H1 (cell line): ENCODE measurements around the gene P2RX2. TPM values are rescaled to one million over a fixed set of nuclear protein-coding genes. Genes with fewer than 3 reads are reported as not detected.

Experiments
- CTCF ChIA-PET: fragments of 300-600 bp; sonication (Branson Sonifier 250); formaldehyde crosslinking; loops from one replicate; lab custom pipeline; 2021; ENCODE audit not compliant: partially characterized antibody; lab: Charles Lee
- POLR2A ChIA-PET: fragments of 300-600 bp; sonication (Branson Sonifier 250); formaldehyde crosslinking; loops from one replicate; lab custom pipeline; 2021; ENCODE audit warnings: inconsistent platforms; ENCODE audit not compliant: partially characterized antibody; lab: Charles Lee
- DNase-seq, 2 experiments: peaks; one replicate each; pipeline versions ENCODE4 v3.0.0 to v3.0.0-alpha.2; 2010 to 2022; ENCODE audit warnings: low spot score in 2 of 2, low read depth in 1 of 2, mixed read lengths in 1 of 2
- FAIRE-seq: peaks from 2 replicates; lab custom pipeline; 2011; peaks lifted over from hg19 to GRCh38; lab: Jason Lieb, UNC
- H2AFZ ChIP-seq: 2 replicates; pipeline ENCODE4 v1.8.1; 2012; ENCODE audit warnings: low read length, inconsistent platforms
- H2AK5ac ChIP-seq: 2 replicates; pipeline ENCODE4 v1.6.1; 2013; ENCODE audit warnings: low read depth, low read length
- H2BK120ac ChIP-seq: replicated peaks from 2 replicates; pipeline ENCODE3; 2013; ENCODE audit warnings: low read depth, low read length, inconsistent platforms
- H2BK12ac ChIP-seq: 2 replicates; pipeline ENCODE4 v1.6.1; 2013; ENCODE audit warnings: low read depth, low read length
- H2BK15ac ChIP-seq: 2 replicates; pipeline ENCODE4 v1.6.1; 2013; ENCODE audit warnings: low read length
- H2BK20ac ChIP-seq: 2 replicates; pipeline ENCODE4 v1.6.1; 2013; ENCODE audit warnings: low read length
- H2BK5ac ChIP-seq: 2 replicates; pipeline ENCODE4 v1.6.1; 2013; ENCODE audit warnings: low read depth, low read length
- H3K14ac ChIP-seq: 2 replicates; pipeline ENCODE4 v1.6.1; 2013; ENCODE audit warnings: inconsistent platforms; ENCODE audit not compliant: insufficient read length
- H3K18ac ChIP-seq: 2 replicates; pipeline ENCODE4 v1.6.1; 2013; ENCODE audit warnings: low read length; ENCODE audit errors: extremely low read depth
- H3K23ac ChIP-seq: 2 replicates; pipeline ENCODE4 v1.6.1; 2013; ENCODE audit warnings: inconsistent platforms; ENCODE audit not compliant: insufficient read length
- H3K23me2 ChIP-seq: 2 replicates; pipeline ENCODE4 v1.6.1; 2013; ENCODE audit warnings: low read depth, low read length
- H3K27ac ChIP-seq: 2 replicates; pipeline ENCODE4 v1.6.1; 2011; ENCODE audit warnings: low read depth, low read length, inconsistent platforms
- H3K27me3 ChIP-seq, 4 experiments: replicated peaks in 1 of 4; 1 replicate in 1 of 4; 2 replicates in 3 of 4; pipeline versions ENCODE4 v1.6.1 to v1.8.1; 2011 to 2013; ENCODE audit warnings: low read length in 3 of 4, mild to moderate bottlenecking in 3 of 4, inconsistent platforms in 2 of 4, mixed read lengths in 2 of 4, moderate library complexity in 1 of 4; ENCODE audit not compliant: control insufficient read depth in 3 of 4, insufficient read depth in 3 of 4; ENCODE audit errors: extremely low read depth in 1 of 4
- H3K36me3 ChIP-seq, 4 experiments: 2 replicates each; pipeline versions ENCODE4 v1.6.1 to v1.8.1; 2011 to 2013; ENCODE audit warnings: mild to moderate bottlenecking in 4 of 4, low read length in 3 of 4, moderate library complexity in 2 of 4, control low read depth in 1 of 4, inconsistent platforms in 1 of 4; ENCODE audit not compliant: insufficient read depth in 4 of 4, control insufficient read depth in 2 of 4
- H3K4ac ChIP-seq: replicated peaks from 2 replicates; pipeline ENCODE3; 2013; ENCODE audit warnings: low read length, low read depth, mixed read lengths, inconsistent platforms; ENCODE audit not compliant: insufficient read length
- H3K4me1 ChIP-seq, 4 experiments: replicated peaks in 1 of 4; 1 replicate in 1 of 4; 2 replicates in 3 of 4; pipeline versions ENCODE4 v1.6.1 to v1.8.1; 2011 to 2013; ENCODE audit warnings: low read length in 3 of 4, inconsistent platforms in 2 of 4, mixed read lengths in 1 of 4; ENCODE audit not compliant: insufficient read depth in 4 of 4, control insufficient read depth in 3 of 4
- H3K4me2 ChIP-seq, 2 experiments: 2 replicates each; pipeline versions ENCODE4 v1.6.1 to v1.8.1; 2011 to 2013; ENCODE audit warnings: low read depth in 2 of 2, low read length in 2 of 2, control low read depth in 1 of 2, inconsistent platforms in 1 of 2, mild to moderate bottlenecking in 1 of 2; ENCODE audit not compliant: insufficient read depth in 1 of 2
- H3K4me3 ChIP-seq, 4 experiments: fragments of 200-600, 300-600 bp in 1 of 4; sonication (generic), shearing (Covaris generic), sonication (Bioruptor Twin) in 1 of 4; 2 replicates each; pipeline versions ENCODE4 v1.5.1 to v1.8.1; 2011 to 2016; ENCODE audit warnings: low read length in 4 of 4, low read depth in 3 of 4, control low read depth in 2 of 4, inconsistent platforms in 2 of 4, mild to moderate bottlenecking in 2 of 4, mixed read lengths in 1 of 4, moderate library complexity in 1 of 4; ENCODE audit not compliant: insufficient read depth in 2 of 4; ENCODE audit errors: extremely low read depth in 1 of 4
- H3K56ac ChIP-seq: replicated peaks from 2 replicates; pipeline ENCODE3; 2013; ENCODE audit warnings: low read depth, mild to moderate bottlenecking, mixed read lengths, low read length, inconsistent platforms; ENCODE audit not compliant: insufficient read length
- H3K79me1 ChIP-seq: 2 replicates; pipeline ENCODE4 v1.6.1; 2013; ENCODE audit warnings: low read depth, low read length, control low read depth
- H3K79me2 ChIP-seq, 2 experiments: 2 replicates each; pipeline versions ENCODE4 v1.6.1 to v1.8.1; 2012 to 2013; ENCODE audit warnings: low read length in 2 of 2, mild to moderate bottlenecking in 2 of 2, inconsistent platforms in 1 of 2; ENCODE audit not compliant: insufficient read depth in 2 of 2, control insufficient read depth in 1 of 2
- H3K9ac ChIP-seq, 4 experiments: replicated peaks in 1 of 4; 1 replicate in 1 of 4; 2 replicates in 3 of 4; pipeline versions ENCODE4 v1.6.1 to v1.8.1; 2011 to 2013; ENCODE audit warnings: low read depth in 3 of 4, low read length in 3 of 4, control low read depth in 2 of 4, mild to moderate bottlenecking in 2 of 4, moderate library complexity in 2 of 4, inconsistent platforms in 1 of 4; ENCODE audit errors: extremely low read depth in 1 of 4
- H3K9me3 ChIP-seq, 2 experiments: 2 replicates each; pipeline versions ENCODE4 v1.6.1 to v1.8.1; 2012 to 2013; ENCODE audit warnings: mild to moderate bottlenecking in 2 of 2, moderate library complexity in 2 of 2, control low read depth in 1 of 2, inconsistent platforms in 1 of 2, low read depth in 1 of 2, low read length in 1 of 2, mixed read lengths in 1 of 2; ENCODE audit not compliant: insufficient read depth in 2 of 2
- H4K20me1 ChIP-seq, 2 experiments: replicated peaks in 1 of 2; 2 replicates each; pipeline versions ENCODE3 to v1.8.1; 2011 to 2013; ENCODE audit warnings: inconsistent platforms in 2 of 2, low read length in 2 of 2, mild to moderate bottlenecking in 1 of 2; ENCODE audit not compliant: insufficient read depth in 2 of 2, control insufficient read depth in 1 of 2
- H4K5ac ChIP-seq: 2 replicates; pipeline ENCODE4 v1.6.1; 2013; ENCODE audit warnings: low read length, low read depth, mixed read lengths, inconsistent platforms; ENCODE audit not compliant: insufficient read length
- H4K8ac ChIP-seq: 2 replicates; pipeline ENCODE4 v1.8.0; 2013; ENCODE audit warnings: mild to moderate bottlenecking, moderate library complexity, low read length, inconsistent platforms; ENCODE audit not compliant: insufficient read depth; ENCODE audit errors: extremely low read depth
- H4K91ac ChIP-seq: replicated peaks from 2 replicates; pipeline ENCODE3; 2013; ENCODE audit warnings: low read length, mixed read lengths, inconsistent platforms; ENCODE audit not compliant: insufficient read length
- ASH2L ChIP-seq: fragments of 200-600, 300-600 bp; sonication (generic); IDR thresholded peaks from one replicate; pipeline ENCODE4 v1.7.1; 2017; ENCODE audit warnings: low read length
- BCL11A ChIP-seq, 2 experiments: IDR thresholded peaks; one replicate each; pipeline ENCODE4 v1.6.1; 2011; ENCODE audit warnings: low read depth in 2 of 2, low read length in 2 of 2, mild to moderate bottlenecking in 2 of 2
- CHD2 ChIP-seq: IDR thresholded peaks from 2 replicates; pipeline ENCODE4 v1.6.1; 2012; ENCODE audit warnings: low read length, improper control_type of control experiment
- EGR1 ChIP-seq: IDR thresholded peaks from 2 replicates; pipeline ENCODE4 v1.6.1; 2011; ENCODE audit warnings: low read depth, low read length, borderline replicate concordance
- GABPA ChIP-seq: IDR thresholded peaks from 2 replicates; pipeline ENCODE4 v1.6.1; 2011; ENCODE audit warnings: mild to moderate bottlenecking, low read length, moderate library complexity, borderline replicate concordance; ENCODE audit not compliant: insufficient read depth
- GTF2F1 ChIP-seq: IDR thresholded peaks from 2 replicates; pipeline ENCODE4 v1.6.1; 2012; ENCODE audit warnings: low read depth, low read length, improper control_type of control experiment, borderline replicate concordance
- JUN ChIP-seq: IDR thresholded peaks from 2 replicates; pipeline ENCODE4 v1.6.1; 2011; ENCODE audit warnings: low read depth, mild to moderate bottlenecking, improper control_type of control experiment, low read length
- JUND ChIP-seq: IDR thresholded peaks from 2 replicates; pipeline ENCODE4 v1.6.1; 2011; ENCODE audit warnings: mild to moderate bottlenecking, improper control_type of control experiment, low read length
- KDM4A ChIP-seq: IDR thresholded peaks from one replicate; pipeline ENCODE4 v1.7.1; 2012; ENCODE audit warnings: low read depth, mild to moderate bottlenecking, moderate library complexity, low read length, inconsistent platforms; ENCODE audit not compliant: severe bottlenecking
- KDM5A ChIP-seq: fragments of 200-600 bp; IDR thresholded peaks from 2 replicates; pipeline ENCODE4 v1.7.1; 2012; ENCODE audit warnings: mild to moderate bottlenecking, low read length, inconsistent platforms, mixed read lengths
- MAFK ChIP-seq: IDR thresholded peaks from 2 replicates; pipeline ENCODE4 v1.6.1; 2012; ENCODE audit warnings: low read depth, mild to moderate bottlenecking, improper control_type of control experiment, low read length
- POLR2A ChIP-seq, 2 experiments: IDR thresholded peaks; 1 replicate in 1 of 2; 2 replicates in 1 of 2; pipeline ENCODE4 v1.6.1; 2011; ENCODE audit warnings: low read depth in 2 of 2, low read length in 2 of 2, mild to moderate bottlenecking in 2 of 2; ENCODE audit errors: control extremely low read depth in 1 of 2
- RXRA ChIP-seq: IDR thresholded peaks from 2 replicates; pipeline ENCODE4 v1.6.1; 2011; ENCODE audit warnings: low read depth, mild to moderate bottlenecking, low read length, moderate library complexity; ENCODE audit not compliant: insufficient read depth
- SIX5 ChIP-seq: IDR thresholded peaks from 2 replicates; pipeline ENCODE4 v1.6.1; 2011; ENCODE audit warnings: mild to moderate bottlenecking, low read depth, low read length
- TAF1 ChIP-seq: IDR thresholded peaks from 2 replicates; pipeline ENCODE4 v1.6.1; 2011; ENCODE audit warnings: mild to moderate bottlenecking, low read depth, low read length
- TBP ChIP-seq: IDR thresholded peaks from 2 replicates; pipeline ENCODE4 v1.6.1; 2011; ENCODE audit warnings: low read depth, low read length, improper control_type of control experiment
- WGBS, 2 experiments: shearing (Covaris generic) in 1 of 2; methylation state at CpG; one replicate each; pipeline versions ENCODE4 v1.1.6 to v1.1.7; 2013 to 2015; ENCODE audit warnings: low lambda C conversion rate in 2 of 2, mixed read lengths in 2 of 2, inconsistent platforms in 1 of 2, low coverage in 1 of 2, missing lambda C conversion rate in 1 of 2; ENCODE audit not compliant: insufficient replicate concordance in 2 of 2, insufficient coverage in 1 of 2, insufficient read length in 1 of 2; ENCODE audit errors: extremely low coverage in 1 of 2, missing lambda C conversion rate in 1 of 2; 5-methylcytosine and 5-hydroxymethylcytosine counted together
- polyA plus RNA-seq, 7 experiments: library from polyadenylated mRNA; depleted of rRNA in 3 of 7; stranded (reverse) in 5 of 7; unstranded in 2 of 7; fragments of >200 nt in 5 of 7; fragments of 200-250 nt in 2 of 7; gene quantifications; 1 replicate in 5 of 7; 2 replicates in 1 of 7; 4 replicates in 1 of 7; pipeline versions ENCODE4 v1.2.1 to v1.2.3, GENCODE V29; 2011 to 2013; ENCODE audit warnings: missing spikeins in 2 of 7, mixed read lengths in 2 of 7
- total RNA-seq: library from RNA; stranded (reverse); fragmentation: NEBNext Ultra II Directional; extraction: Animal tissue kit (Norgen Biotek cat#: 25700); gene quantifications from 2 replicates; pipeline ENCODE4 v1.2.1, GENCODE V29; 2021

P2RX2 gene
- total and polyA plus RNA-seq, 2 of the 8 experiments (the other 6 are each of a cell fraction or from before 2014, with no cell fraction given): 0.84 to 2.2 TPM

DNA sequence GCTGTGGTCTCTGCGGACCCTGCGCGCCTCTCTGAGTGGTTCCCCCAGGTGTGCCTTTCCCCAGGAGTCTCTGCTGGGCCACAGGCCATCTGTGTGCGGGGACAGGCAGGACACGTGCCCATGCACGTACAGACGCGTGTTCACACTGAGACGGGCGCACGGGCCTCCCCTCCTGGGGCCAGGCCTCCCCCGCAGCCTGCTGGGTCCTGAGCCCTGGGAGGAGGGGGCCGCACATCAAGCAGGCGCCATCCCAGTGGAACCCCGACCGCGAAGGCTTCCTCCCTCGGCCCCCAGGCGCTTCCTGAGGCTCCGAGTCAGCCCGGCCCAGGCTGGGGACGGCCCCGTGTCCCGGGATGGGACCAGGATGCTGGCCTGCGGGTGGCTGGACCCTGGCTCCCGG lies 47.9 kb upstream of the P2RX2 start:
- Histone ChIP-seq H4K20me1 (peaks cover 25 to 47% of the 10 kb centered on the region in 2 experiments), H2BK120ac (no peak overlapping the region), H2AFZ (no peak overlapping the region), H3K27ac (no peak overlapping the region), H3K23ac (no peak overlapping the region), H3K36me3 (peaks cover 2 to 54% (median 14%) of the 10 kb centered on the region in 4 experiments; a peak in 5 of 8 replicates), H2BK20ac (no peak overlapping the region), H3K9ac (no peak overlapping the region), H2BK15ac (no peak overlapping the region), H2AK5ac (no peak overlapping the region), H2BK12ac (no peak overlapping the region), H3K79me2 (peaks cover 0 to 9% of the 10 kb centered on the region in 2 experiments; a peak in 2 of 4 replicates), H3K56ac (no peak overlapping the region), H3K79me1 (peaks cover 15% of the 10 kb centered on the region), H3K18ac (no peak overlapping the region), H4K5ac (no peak overlapping the region), H3K4me3 (no peak overlapping the region), H3K27me3 (peaks cover 0 to 2% (median under 1%) of the 10 kb centered on the region in 4 experiments; a peak in 3 of 7 replicates), H3K4me1 (no peaks in the 10 kb centered on the region), H3K23me2 (no peaks in the 10 kb centered on the region), H4K91ac (no peak overlapping the region), H3K4ac (no peak overlapping the region), H3K4me2 (no peak overlapping the region), H3K9me3 (no peaks in the 10 kb centered on the region), H4K8ac (no peak overlapping the region), H3K14ac (no peak overlapping the region), H2BK5ac (no peak overlapping the region; the same call in 1 of the 2 replicates)
- ChIA-PET CTCF (no interaction called here), POLR2A (interaction anchor here (8.7 kb wide), 1 partner anchor 10 kb away, joined by 60 read pairs; no protein-coding TSS in a partner anchor)
- DNase-seq (no peak), FAIRE-seq (no peak)
- whole genome bisulfite sequencing, 2 experiments: 96% methylated on average over 15 of the region's 26 CpGs; no CpG with 5 or more reads in 1 of the 2 experiments
- TF ChIP-seq KDM5A (no peak), BCL11A (IDR thresholded peaks at IDR 0.05; ENCODE audit: low read depth in 2 of 2, low read length in 2 of 2) (no peak), GTF2F1 (no peak), EGR1 (no peak), TBP (no peak), GABPA (no peak), ASH2L (no peak), RXRA (no peak), POLR2A (IDR thresholded peaks at IDR 0.05; ENCODE audit: control extremely low read depth in 1 of 2, low read depth in 2 of 2, low read length in 2 of 2) (no peak), KDM4A (no peak), JUN (no peak), CHD2 (no peak), MAFK (no peak), SIX5 (no peak), JUND (no peak), TAF1 (no peak)
